ENCODE measurements around the gene SLC52A1. TPM values are rescaled to one million over a fixed set of nuclear protein-coding genes. Genes with fewer than 3 reads are reported as not detected.

The SLC52A1 gene
- total RNA-seq, 2 donors from 2014 or later: not detected

Other genes with a start within 250 kb of the SLC52A1 start
- gene VMO1, start 249.1 kb downstream of the SLC52A1 start, total RNA-seq: 1 to 10 TPM in 1 of 2 donors, not detected in 1; 3.9 TPM
- gene GLTPD2, start 246.5 kb downstream of the SLC52A1 start, total RNA-seq: not detected
- 100 to 1,000 TPM; 153 to 201 TPM for gene PSMB6, start 239.3 kb downstream of the SLC52A1 start, total RNA-seq
- 1 to 10 TPM; 5.5 to 6.7 TPM for gene PLD2, start 228.3 kb downstream of the SLC52A1 start, total RNA-seq
- gene MINK1, start 202.1 kb downstream of the SLC52A1 start, total RNA-seq: 10 to 100 TPM; 20.9 to 22.2 TPM
- 1 to 10 TPM; 1.7 to 4.2 TPM for gene C17orf107, start 135.9 kb downstream of the SLC52A1 start, total RNA-seq
- gene CHRNE, start 132.3 kb downstream of the SLC52A1 start, total RNA-seq: 100 to 1,000 TPM in 1 of 2 donors, 10 to 100 TPM in 1; 49.3 to 167 TPM
- gene GP1BA, start 103.1 kb downstream of the SLC52A1 start, total RNA-seq: not detected
- gene SLC25A11, start 95.4 kb downstream of the SLC52A1 start, total RNA-seq: 100 to 1,000 TPM in 1 of 2 donors, 10 to 100 TPM in 1; 99.5 to 188 TPM
- 10 to 100 TPM; 66.9 to 68.6 TPM for gene RNF167, start 95.2 kb downstream of the SLC52A1 start, total RNA-seq
- gene PFN1, start 86.9 kb downstream of the SLC52A1 start, total RNA-seq: 100 to 1,000 TPM; 218 to 425 TPM
- 100 to 1,000 TPM; 235 to 563 TPM for gene ENO3, start 84.3 kb downstream of the SLC52A1 start, total RNA-seq
- 100 to 1,000 TPM in 1 of 2 donors, 10 to 100 TPM in 1; 83.9 to 122 TPM for gene SPAG7, start 67.6 kb downstream of the SLC52A1 start, total RNA-seq
- gene CAMTA2, start 47.8 kb downstream of the SLC52A1 start, total RNA-seq: 10 to 100 TPM; 20.3 to 24.7 TPM
- gene INCA1, start 37.9 kb downstream of the SLC52A1 start, total RNA-seq: 1 to 10 TPM; 1.7 to 2.9 TPM
- gene KIF1C, start 37.5 kb downstream of the SLC52A1 start, total RNA-seq: 100 to 1,000 TPM; 179 to 232 TPM
- 1 to 10 TPM; 7.2 to 7.4 TPM for gene ZFP3, start 43.0 kb upstream of the SLC52A1 start, total RNA-seq
- 1 to 10 TPM; 2.7 to 5.6 TPM for gene ZNF232, start 76.5 kb upstream of the SLC52A1 start, total RNA-seq
- not detected for gene USP6, start 80.6 kb upstream of the SLC52A1 start, total RNA-seq
- 1 to 10 TPM; 4.7 to 4.8 TPM for gene ZNF594, start 156.4 kb upstream of the SLC52A1 start, total RNA-seq
- 1 to 10 TPM; 1.1 to 2.8 TPM for gene SCIMP, start 199.4 kb upstream of the SLC52A1 start, total RNA-seq
- 10 to 100 TPM; 29.6 to 34.1 TPM for gene RABEP1, start 246.9 kb upstream of the SLC52A1 start, total RNA-seq